H1 (cell line): Measurements from ENCODE around the gene KCNK3.

Experiments
- ASH2L ChIP-seq: fragments of 200-600, 300-600 bp; sonication (generic); IDR thresholded peaks from one replicate; pipeline ENCODE4 v1.7.1; 2017; ENCODE audit warnings: low read length
- CTCF ChIP-seq, 3 experiments: IDR thresholded peaks; 1 replicate in 2 of 3; 2 replicates in 1 of 3; pipeline versions ENCODE4 v1.5.1 to v1.6.1; 2011; ENCODE audit warnings: low read length in 3 of 3, mild to moderate bottlenecking in 3 of 3, inconsistent platforms in 2 of 3, low read depth in 1 of 3, moderate library complexity in 1 of 3; ENCODE audit not compliant: insufficient read depth in 1 of 3; ENCODE audit errors: control extremely low read depth in 1 of 3
- EP300 ChIP-seq, 2 experiments: IDR thresholded peaks; 1 replicate in 1 of 2; 2 replicates in 1 of 2; pipeline ENCODE4 v1.6.1; 2011 to 2012; ENCODE audit warnings: low read depth in 2 of 2, low read length in 2 of 2, mild to moderate bottlenecking in 2 of 2, borderline replicate concordance in 1 of 2, inconsistent platforms in 1 of 2, moderate library complexity in 1 of 2
- GABPA ChIP-seq: IDR thresholded peaks from 2 replicates; pipeline ENCODE4 v1.6.1; 2011; ENCODE audit warnings: mild to moderate bottlenecking, low read length, moderate library complexity, borderline replicate concordance; ENCODE audit not compliant: insufficient read depth
- HDAC6 ChIP-seq: IDR thresholded peaks from one replicate; pipeline ENCODE4 v1.7.1; 2012; ENCODE audit warnings: low read depth, mild to moderate bottlenecking, inconsistent platforms, low read length, moderate library complexity
- JUND ChIP-seq: IDR thresholded peaks from 2 replicates; pipeline ENCODE4 v1.6.1; 2011; ENCODE audit warnings: mild to moderate bottlenecking, improper control_type of control experiment, low read length
- RXRA ChIP-seq: IDR thresholded peaks from 2 replicates; pipeline ENCODE4 v1.6.1; 2011; ENCODE audit warnings: low read depth, mild to moderate bottlenecking, low read length, moderate library complexity; ENCODE audit not compliant: insufficient read depth
- SP1 ChIP-seq: IDR thresholded peaks from 2 replicates; pipeline ENCODE4 v1.6.1; 2011; ENCODE audit warnings: low read depth, low read length
- SP4 ChIP-seq: IDR thresholded peaks from 2 replicates; pipeline ENCODE4 v1.6.1; 2012; ENCODE audit warnings: low read length, inconsistent platforms
- ZNF274 ChIP-seq: IDR thresholded peaks from 2 replicates; pipeline ENCODE4 v1.7.0; 2012; ENCODE audit warnings: low read length, borderline replicate concordance; ENCODE audit errors: extremely low read depth
- TF ChIP-seq, protein P1 (sequence below): IDR thresholded peaks from 2 replicates; pipeline ENCODE4 v1.6.1; 2012; ENCODE audit warnings: inconsistent platforms

- TF ChIP-seq CTCF (IDR thresholded peaks at IDR 0.05; ENCODE audit: control extremely low read depth in 1 of 3, insufficient read depth in 1 of 3, low read depth in 1 of 3, low read length in 3 of 3) (no peak), SP1 (no peak), EP300 (IDR thresholded peaks at IDR 0.05; ENCODE audit: borderline replicate concordance in 1 of 2, low read depth in 2 of 2, low read length in 2 of 2) (no peak), ZNF274 (no peak), ASH2L (no peak), HDAC6 (no peak), GABPA (no peak), JUND (no peak), RXRA (no peak), SP4 (no peak)
- TF ChIP-seq, protein P1, sequence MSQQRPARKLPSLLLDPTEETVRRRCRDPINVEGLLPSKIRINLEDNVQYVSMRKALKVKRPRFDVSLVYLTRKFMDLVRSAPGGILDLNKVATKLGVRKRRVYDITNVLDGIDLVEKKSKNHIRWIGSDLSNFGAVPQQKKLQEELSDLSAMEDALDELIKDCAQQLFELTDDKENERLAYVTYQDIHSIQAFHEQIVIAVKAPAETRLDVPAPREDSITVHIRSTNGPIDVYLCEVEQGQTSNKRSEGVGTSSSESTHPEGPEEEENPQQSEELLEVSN, result no peak
Observed at GRCh38 chr2:26706093-26706492, 13.6 kb downstream of the KCNK3 start.
